Activated CD8-positive, alpha-beta memory T cell treated with anti-CD3 and anti-CD28 coated beads, Interleukin-2, amount 50 U/mL, for 24 hours (primary cell): ENCODE results near the gene SMOC1.

ENCODE experiments used
- DNase-seq: peaks from one replicate; pipeline ENCODE4 v3.0.0-alpha.2; 2020; ENCODE audit errors: extremely low read depth

Gene SMOC1

GRCh38 chr14:69941768-69942742, 62.8 kb downstream of the SMOC1 start:
- no peak for DNase-seq

DNA sequence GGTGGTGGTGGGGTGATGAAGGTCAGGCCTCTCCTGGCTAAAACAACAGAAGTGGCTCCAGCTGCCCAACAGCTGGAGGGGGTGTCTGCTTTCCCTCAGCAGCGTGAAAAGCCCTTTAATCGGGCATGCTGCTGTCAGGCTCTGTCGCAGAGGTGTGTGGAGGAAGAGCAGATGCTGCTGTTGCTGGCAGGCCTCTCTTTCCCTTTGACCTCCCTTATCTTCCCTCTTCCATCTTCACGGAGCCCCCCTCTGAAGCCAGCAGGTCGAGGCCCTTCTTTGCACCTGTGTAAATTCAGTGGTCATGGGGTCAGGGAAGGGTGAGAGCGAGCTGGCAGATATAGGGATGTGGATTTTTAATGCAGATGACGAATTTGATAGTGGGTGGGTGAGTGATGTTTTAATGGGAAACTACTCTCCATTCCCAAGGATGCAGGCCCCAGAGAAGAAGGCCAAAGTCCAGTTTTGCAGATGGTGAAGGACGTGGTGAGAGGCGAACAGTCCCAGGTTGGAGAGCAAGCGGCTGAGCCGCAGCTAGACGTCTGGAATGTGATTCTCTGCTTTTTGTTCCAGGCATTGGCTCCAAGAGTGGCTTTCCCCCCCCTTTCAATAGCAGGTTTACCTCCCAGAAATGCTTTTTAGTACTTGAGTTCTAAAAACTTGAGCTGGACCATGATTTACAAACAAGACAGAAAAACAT, 64.0 kb downstream of the SMOC1 start:
- no peak for DNase-seq

- no peak for DNase-seq
These were observed 66.1 kb downstream of the SMOC1 start for GRCh38 chr14:69945347-69945746.

DNA sequence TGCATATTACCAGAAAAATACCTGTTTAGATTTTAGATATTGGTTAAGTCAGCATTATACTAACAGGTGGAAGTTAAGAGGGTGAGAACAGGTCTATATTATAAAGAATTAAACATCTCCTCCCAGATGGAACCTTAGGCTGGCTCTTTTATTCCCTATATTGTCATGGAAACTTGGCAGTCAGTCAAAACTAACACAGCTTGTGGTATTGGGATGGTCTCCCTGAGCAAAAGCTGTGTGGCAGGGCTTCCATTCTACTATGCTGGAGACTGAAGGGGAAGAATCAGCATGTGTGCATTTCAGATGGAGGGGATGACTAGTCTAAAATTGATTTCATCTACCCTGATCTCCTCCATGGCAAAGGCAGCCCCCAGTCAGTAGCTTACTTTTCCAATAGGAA, 66.7 kb downstream of the SMOC1 start:
- no peak for DNase-seq

- no peak for DNase-seq
These were observed 69.1 kb downstream of the SMOC1 start for GRCh38 chr14:69948351-69948750.

DNA sequence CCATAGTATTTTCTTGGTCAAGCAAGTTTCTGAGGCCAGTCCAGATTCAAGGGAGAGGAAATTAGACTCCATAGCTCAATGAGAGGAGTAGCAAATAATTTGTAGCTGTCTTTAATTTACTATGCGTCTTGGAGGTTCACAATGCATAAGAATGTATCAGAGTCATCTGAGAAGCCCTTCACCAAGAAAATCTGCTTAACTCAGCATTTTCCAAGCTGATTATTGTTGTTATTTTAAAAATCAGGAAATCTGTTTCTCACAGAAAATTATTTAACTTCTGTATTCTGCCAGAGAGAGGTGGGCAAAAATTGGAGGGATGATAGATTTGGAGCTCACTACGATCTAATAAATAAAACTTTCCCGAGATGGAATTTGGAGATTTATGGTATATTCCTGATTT, 72.0 kb downstream of the SMOC1 start:
- DNase-seq: no peak

- no peak for DNase-seq
These were observed 72.7 kb downstream of the SMOC1 start for GRCh38 chr14:69951935-69952334.

DNA sequence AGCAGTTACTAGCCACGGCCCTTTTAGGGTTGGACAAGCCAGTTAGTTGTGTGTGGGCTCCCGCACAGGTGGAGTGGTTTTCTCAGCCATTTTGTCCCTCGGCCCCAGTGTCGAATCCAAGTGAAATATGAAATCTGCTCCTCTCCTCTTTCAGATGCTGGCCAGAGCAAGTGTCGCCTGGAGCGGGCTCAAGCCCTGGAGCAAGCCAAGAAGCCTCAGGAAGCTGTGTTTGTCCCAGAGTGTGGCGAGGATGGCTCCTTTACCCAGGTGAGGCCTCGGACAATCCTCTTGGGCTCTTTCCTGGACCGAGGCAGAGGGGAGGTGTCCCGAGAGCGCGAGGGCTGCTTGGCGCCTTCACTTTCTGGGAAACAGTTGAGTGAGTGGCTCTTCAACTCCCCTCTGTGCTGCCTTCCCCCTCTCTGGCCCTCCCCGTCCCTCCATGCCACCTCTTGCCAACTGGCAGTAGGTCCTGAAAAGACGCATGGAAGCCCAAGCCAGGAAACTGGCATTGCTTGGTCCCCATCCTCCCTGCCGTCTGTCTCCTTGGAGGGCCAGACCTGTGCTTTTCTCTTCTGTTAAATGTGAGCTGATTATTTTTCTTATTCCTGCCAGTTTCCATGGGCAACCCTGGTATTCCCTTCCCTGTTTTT, 74.2 kb downstream of the SMOC1 start:
- DNase-seq: no peak

- DNase-seq: no peak
These were observed 76.9 kb downstream of the SMOC1 start for GRCh38 chr14:69955855-69956845.

DNA sequence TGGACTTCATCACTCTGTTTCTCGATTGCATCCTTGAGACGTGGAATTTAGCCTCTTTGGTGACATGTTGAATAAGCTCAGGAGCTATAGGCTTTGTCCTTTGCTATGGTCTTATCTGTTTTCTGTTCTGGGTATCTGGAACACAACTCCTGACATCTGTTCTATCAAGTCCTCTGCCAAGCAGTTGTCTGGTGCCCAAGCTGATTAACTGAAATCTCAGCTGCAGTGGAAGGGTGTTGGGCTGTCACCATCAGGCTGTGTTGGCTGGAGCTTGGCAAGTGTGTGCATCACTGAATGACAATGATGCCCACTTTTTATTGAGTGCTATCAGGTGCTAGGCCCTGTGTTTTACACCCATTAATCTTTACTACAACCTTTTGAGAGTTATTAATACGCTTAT, 77.8 kb downstream of the SMOC1 start:
- DNase-seq: no peak

DNA sequence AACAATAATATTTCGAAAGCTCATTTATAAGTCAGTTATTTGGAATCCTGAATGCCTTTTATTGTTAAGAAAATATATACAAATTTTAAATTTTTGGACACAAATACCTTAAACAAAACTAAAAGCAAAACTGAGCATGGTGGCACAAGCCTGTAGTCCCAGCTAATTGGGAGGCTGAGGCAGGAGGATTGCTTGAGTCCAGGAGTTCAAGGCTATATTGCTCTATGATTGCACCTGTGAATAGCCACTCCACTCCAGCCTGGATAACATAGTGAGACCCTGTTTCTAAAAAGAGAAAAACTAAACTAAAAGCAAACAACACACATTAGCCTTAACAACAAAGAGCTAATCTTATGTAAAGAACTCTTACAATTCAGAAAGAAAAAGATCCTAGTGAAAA, 78.8 kb downstream of the SMOC1 start:
- no peak for DNase-seq

GRCh38 chr14:69959136-69959535, 79.9 kb downstream of the SMOC1 start:
- no peak for DNase-seq

DNA sequence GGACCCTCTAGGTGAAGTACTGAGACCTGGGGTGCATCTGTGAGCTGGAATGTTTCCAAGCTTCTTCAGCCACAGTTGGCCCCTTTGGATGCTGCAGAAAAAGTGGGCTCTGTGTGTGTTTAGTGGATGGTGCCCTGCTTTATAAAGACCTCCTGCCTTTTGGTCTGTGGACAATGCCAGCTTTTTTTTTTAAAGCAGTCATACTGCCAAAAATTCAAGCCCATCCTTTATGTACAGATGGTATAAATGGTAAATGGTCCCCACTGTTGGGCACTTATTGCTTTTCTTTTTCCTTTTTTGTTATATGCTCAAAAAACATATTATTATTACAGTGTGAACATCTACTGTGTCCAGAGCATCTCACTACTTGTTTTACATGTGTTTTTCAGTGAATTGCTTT, 81.1 kb downstream of the SMOC1 start:
- DNase-seq: no peak

DNA sequence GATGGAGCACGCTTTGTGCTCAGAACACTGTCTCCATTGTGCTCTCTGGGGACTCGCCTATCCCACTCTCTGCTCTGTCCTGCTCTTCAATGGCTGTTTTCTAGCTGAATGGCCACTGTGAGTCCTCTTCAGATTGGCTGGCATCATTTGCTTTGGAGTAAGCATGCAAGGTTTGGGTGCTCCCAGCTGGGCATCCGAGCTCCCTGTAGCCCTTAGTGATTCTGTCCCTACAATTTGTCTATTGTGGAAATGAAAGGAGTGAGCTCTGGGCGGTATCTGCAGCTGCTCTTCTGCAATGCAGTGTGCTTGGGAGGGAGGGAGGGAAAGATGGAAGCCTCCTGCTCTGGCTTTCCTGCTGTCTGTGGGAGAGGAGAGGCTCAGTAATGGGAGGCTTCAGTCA, 84.8 kb downstream of the SMOC1 start:
- no peak for DNase-seq

DNA sequence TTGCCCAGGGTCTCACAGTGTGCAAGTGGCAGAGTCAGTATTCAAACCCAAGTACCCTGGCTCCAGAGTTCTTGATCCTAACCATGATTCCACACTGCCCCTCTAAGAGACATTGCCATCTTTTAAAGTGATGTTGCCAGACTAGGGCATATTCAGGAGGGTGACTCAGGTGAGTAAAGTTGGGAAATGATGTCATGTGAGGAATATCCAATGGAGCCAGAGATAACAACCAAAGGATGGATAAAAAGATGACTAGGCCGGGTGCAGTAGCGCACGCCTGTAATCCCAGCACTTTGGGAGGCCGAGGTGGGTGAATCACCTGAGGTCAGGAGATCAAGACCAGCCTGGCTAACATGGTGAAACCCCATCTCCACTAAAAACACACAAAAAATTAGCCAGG, 85.6 kb downstream of the SMOC1 start:
- DNase-seq: no peak

- DNase-seq: no peak
These were observed 88.9 kb downstream of the SMOC1 start for GRCh38 chr14:69968132-69968531.

DNA sequence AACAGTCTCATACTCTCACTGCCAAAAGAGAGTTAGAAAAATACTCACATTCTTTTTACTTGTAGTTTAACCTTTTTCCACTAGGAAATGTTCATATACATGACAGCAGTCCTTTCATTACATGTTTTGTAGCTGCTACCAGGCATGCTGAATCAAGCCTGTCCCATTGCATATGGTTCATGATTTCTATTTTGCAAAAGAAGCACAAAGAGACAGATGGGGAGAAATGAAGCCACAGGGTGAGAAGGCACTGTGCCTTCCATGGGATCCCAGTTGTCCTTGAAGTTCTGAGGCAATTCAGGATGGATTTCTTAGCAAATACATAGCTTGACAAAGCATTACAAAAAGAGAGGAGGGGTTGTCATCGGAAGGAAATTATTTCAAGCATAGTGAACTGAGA, 89.5 kb downstream of the SMOC1 start:
- no peak for DNase-seq

GRCh38 chr14:69972755-69973154, 93.5 kb downstream of the SMOC1 start:
- no peak for DNase-seq

- DNase-seq: no peak
These were observed 94.6 kb downstream of the SMOC1 start for GRCh38 chr14:69973846-69974245.

GRCh38 chr14:69979882-69980281, 100.7 kb downstream of the SMOC1 start:
- DNase-seq: no peak
